Iris pigment epithelial cell (primary cell): ENCODE results near the gene PHAF1.

Source experiments
- DNase-seq: peaks from one replicate; pipeline ENCODE4 v3.0.0-alpha.2; 2011; ENCODE audit warnings: low read depth

PHAF1 gene

GRCh38 chr16:67109407-67110135 is at the start of gene PHAF1:
TSS of gene PHAF1 (plus strand) at chr16:67109941. CDS start at chr16:67110176, 235 bp downstream.
- DNase-seq: peak; percentile 88

DNA sequence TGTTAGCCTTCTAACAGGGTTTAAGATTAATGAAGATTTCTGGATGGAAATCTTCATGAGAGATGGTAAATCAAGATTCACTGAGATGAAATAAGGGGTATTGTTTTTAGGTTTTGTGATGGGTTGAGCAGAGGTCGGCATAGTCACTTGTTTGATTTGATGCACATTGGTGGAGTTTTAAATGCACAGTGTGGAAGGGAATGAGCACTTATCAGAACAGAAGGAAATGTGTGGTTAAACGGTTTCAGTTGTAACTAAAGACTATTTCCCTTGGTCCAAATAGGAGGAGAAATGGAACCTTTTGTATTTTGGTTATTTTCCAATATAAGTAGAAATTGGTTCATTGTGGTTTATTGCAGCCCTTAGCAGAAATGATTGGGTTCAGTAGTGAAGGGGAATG is 46.7 kb upstream of the PHAF1 start:
- no peak for DNase-seq

- peak; percentile 45 for DNase-seq
Observed at GRCh38 chr16:67068212-67068753, 41.5 kb upstream of the PHAF1 start.

GRCh38 chr16:67071476-67072048 is 38.2 kb upstream of the PHAF1 start:
- no peak for DNase-seq

- no peak for DNase-seq
Observed at GRCh38 chr16:67075331-67075730, 34.4 kb upstream of the PHAF1 start.

DNA sequence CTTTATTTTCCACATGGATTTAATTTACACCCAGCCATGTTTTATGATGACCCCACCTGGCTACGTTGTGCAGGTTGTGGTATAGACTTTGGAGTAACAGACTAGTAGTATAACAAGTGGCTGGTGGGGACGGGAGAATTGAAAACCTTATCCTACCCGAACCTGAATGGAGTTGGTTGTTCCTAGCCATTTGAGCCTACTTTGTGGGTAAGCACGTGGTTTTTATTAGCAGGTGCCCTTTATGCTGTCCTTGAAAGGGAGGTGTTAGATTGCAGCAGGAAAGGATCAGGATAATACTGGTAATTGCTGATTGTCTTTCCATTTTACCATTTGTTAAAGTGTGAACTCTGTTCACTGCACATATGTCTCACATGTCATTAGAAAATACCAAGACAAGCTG is 31.9 kb upstream of the PHAF1 start:
- no peak for DNase-seq

- no peak for DNase-seq
Observed at GRCh38 chr16:67082100-67082499, 27.6 kb upstream of the PHAF1 start.

GRCh38 chr16:67082891-67083290 is 26.9 kb upstream of the PHAF1 start:
- peak; percentile 21 for DNase-seq

- peak; percentile 79 for DNase-seq
Observed at GRCh38 chr16:67084345-67085028, 25.3 kb upstream of the PHAF1 start.

DNA sequence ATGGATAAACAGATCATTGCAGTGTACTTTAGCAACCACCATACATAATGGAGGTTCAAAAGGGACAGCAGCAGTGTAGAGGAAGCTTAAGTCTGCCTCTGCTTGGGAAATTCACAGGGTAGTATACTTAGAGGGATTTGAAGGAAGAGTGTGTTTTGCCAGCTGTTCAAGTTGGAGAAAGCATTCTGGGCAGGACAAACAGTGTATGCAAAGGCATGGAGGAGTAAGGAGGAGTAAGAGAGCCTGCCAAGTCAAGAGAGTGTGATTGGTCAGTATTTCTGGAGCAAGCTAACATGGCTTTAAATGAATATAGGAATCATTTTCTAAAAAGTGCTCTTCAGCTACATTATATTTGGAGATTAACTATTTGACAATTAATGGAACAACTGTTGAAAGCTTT is 22.9 kb upstream of the PHAF1 start:
- DNase-seq: no peak

- DNase-seq: no peak
Observed at GRCh38 chr16:67087291-67087690, 22.4 kb upstream of the PHAF1 start.

- no peak for DNase-seq
Observed at GRCh38 chr16:67087803-67088202, 21.9 kb upstream of the PHAF1 start.

GRCh38 chr16:67088551-67088950 is 21.2 kb upstream of the PHAF1 start:
- DNase-seq: no peak

DNA sequence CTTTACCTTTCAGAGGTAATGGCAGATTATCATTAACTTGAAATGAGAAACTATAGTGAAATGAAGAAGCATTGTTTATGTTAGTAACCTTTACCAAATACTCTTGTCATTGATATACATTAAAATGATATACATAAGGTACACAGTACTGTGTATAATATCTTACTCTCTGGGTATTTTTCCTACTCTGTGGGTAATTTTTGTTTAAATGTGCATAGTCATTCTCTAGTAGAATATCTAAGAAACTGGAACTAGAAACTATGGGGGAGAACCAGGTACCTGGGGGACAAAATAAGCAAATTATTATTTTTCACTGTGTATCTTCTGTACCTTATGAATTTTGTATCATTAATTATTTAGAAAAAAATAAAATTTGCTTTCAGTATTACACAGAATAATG is 20.6 kb upstream of the PHAF1 start:
- no peak for DNase-seq

DNA sequence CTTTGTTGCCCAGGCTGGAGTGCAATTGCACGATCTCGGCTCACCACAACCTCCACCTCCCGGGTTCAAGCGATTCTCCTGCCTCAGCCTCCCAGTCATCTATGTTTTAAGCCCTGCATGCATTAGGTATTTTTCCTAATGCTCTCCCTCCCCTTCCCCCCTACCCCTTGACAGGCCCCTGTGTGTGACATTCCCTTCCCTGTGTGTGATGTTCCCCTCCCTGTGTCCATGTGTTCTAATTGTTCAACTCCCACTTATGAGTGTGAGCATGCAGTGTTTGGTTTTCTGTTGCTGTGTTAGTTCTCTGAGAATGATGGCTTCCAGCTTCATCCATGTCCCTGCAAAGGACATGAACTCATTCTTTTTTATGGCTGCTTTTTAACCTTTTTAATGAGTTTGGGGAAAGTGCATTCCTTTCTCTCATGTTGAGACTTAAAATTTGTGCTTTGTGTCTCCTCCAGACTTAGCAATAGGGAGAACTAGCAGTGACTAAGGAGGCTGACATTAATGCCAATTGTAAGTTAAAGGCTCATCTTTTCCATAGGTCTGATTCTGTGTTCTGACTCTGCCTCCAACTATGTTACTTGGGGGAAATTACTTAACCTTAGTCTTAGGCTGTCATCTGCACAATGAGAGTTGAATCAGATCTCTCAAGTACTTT is 17.7 kb upstream of the PHAF1 start:
- peak; percentile 85 for DNase-seq

DNA sequence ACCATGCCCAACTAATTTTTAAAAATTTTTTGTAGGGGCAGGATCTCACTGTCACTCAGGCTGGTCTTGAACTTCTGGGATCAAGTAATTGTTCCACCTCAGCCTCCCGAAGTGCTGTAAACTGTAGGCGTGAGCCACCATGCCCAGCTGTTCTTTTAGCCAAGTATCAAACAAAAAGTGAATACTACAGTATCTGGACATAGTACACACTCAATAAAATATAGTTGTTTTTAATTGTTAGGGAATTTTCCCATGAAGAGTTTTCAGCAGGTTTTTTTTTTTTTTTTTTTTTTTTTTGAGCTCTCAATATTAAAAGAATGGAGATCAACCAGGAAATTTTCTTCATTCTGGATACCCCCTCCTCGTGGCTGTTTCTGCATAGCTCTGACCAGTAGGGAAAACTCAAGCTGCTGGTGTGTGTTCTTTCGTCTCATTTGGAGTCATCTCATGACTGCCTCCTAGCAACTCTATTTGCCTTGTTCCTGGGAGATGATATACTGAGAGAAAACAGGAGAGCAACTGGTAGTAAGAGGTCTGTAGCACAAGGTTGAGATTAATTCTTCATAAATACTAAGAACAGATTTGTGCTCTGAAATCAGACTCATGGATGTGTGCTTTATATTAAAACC is 16.5 kb upstream of the PHAF1 start:
- DNase-seq: no peak

DNA sequence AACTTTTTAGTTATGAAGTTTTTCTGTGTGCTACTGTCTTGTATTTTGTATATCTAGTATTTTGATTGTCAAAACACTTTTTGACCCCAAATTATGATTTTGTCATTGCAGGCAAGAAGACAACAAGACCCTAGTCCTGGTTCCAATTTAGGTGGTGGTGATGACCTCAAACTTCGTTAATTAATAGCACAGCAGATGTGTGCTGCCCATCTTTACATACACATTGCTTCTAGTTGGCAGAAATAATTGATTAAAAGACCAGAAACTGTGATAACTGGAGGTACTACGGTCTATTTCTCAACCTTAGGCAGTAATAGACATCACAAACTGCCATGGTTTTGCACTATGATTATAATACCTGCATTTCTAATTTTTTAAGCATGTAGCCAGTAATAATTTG is 11.1 kb upstream of the PHAF1 start:
- no peak for DNase-seq

DNA sequence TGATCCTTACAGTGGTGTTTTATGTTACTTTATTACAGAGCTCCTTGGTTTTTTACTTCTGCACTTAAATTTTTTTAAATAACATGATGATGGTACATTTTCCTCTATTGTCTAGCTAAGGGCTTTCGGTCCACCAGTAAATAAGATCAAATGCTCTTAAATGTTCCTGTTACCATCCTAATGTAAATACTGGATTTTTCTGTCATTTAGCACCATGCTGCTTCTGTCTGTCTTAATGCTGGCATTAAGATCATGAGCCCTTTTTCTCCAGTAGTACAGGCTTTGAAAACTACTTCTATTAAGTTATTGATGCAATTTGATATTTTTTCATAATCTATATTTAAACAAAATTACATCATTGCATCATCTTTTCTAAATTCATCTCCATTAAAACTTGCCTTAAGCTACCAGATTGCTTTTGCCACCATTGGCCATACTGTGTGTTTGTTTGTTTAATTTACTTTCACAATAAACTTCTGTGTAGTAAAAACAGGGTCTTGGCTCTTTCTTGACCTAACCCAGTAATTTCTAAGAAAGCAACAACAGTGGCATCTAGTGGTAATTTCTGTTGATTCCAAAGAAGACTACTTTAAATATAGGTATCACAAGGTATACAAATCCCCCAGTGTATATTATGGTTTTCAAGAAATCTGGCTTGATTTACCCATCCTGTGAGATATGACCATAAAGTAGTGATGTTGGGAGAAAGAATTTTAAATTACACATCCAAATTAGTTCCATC is 9.0 kb upstream of the PHAF1 start:
- peak; percentile 38 for DNase-seq

DNA sequence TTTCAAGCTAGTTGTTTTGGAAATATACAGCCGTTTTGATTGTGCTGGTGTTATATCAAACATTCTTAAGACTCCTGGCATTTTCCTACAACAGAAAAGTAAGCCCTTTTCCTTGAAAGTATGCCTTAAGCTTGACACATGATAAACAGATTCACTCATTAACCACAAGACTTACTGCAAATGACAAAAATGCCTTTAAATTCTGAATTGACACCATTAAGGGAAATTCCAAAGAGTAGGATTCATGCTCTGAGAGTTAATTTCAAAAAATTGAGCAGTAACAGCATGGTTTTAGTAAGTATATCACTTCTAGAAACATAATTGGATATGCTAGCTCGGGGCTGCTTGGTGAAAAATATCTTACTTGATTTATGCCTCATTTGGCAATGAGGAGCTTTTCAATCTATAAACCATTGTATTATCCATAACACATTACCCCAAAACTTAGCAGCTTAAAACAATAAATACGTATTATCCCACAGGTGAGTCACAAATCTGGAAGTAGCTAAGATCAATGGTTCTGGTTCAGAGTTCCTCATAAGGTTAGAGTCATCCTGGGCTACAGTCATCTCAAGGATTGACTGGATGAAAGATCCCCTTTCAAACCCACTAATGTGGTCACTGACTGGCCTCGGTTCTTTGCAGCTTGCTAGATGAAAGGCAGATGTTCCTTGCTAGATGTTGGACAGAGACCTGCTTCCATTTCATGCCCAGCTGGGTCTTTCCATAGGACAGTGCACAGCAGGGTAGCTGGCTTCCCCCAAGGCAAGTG is 8.2 kb upstream of the PHAF1 start:
- peak; percentile 51 for DNase-seq

- DNase-seq: peak; percentile 48
Observed at GRCh38 chr16:67104061-67104460, 5.7 kb upstream of the PHAF1 start.

DNA sequence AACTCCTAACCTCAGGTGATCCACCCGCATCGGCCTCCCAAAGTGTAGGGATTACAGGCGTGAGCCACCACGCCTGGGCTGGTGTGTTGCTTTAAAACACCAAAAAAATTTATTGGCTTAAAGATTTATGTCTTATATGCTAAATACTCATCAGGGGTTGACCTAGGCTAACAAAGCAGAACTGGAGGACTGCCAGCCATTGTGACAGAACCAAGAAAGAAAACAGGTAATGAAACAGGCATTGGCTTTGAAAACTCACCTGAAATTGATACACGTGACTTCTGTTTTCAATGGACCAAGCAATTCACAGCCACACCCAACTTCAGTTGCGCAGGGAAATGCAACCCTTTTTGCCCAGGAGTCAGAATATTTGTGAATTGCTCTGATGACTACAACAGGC is 4.9 kb upstream of the PHAF1 start:
- DNase-seq: no peak
